Lower lobe of right lung (tissue), 2 donors: ENCODE data around the gene MYCBPAP. TPM values are rescaled to one million over a fixed set of nuclear protein-coding genes. Genes with fewer than 3 reads are reported as not detected.

Experiments
- ATAC-seq, 2 donors: fragments of 200-7000 bp; cut with Tn5 transposase; one replicate each; pipeline ENCODE4 v1.9.1; 2020 to 2022; ENCODE audit warnings: mild to moderate bottlenecking in 2 of 2, moderate library complexity in 2 of 2
- DNase-seq: peaks from one replicate; pipeline ENCODE4 v3.0.0-alpha.2; 2020
- H3K27ac ChIP-seq: fragments of 200-600 bp; one replicate; pipeline ENCODE4 v1.8.0; 2022
- H3K27me3 ChIP-seq: fragments of 200-600 bp; one replicate; pipeline ENCODE4 v1.8.0; 2022; ENCODE audit warnings: low read depth
- H3K36me3 ChIP-seq: fragments of 200-600 bp; one replicate; pipeline ENCODE4 v1.8.0; 2022; ENCODE audit warnings: mild to moderate bottlenecking
- H3K4me1 ChIP-seq: fragments of 200-600 bp; one replicate; pipeline ENCODE4 v1.8.0; 2022
- H3K4me3 ChIP-seq: fragments of 200-600 bp; one replicate; pipeline ENCODE4 v1.8.0; 2022; ENCODE audit warnings: mild to moderate bottlenecking
- H3K9me3 ChIP-seq: fragments of 200-600 bp; one replicate; pipeline ENCODE4 v1.8.0; 2022
- intact Hi-C: fragments of 100-400 bp; cut with DNase I; formaldehyde crosslinking; loops from one replicate; pipeline ENCODE4 v1.11.0; 2022
- total RNA-seq: library from RNA; stranded (reverse); fragmentation: NEBNext Ultra II Directional; extraction: Animal tissue kit (Norgen Biotek cat#: 25700); gene quantifications from one replicate; pipeline ENCODE4 v1.2.1, GENCODE V29; 2021
- TF ChIP-seq, protein P1 (sequence below): fragments of 200-600 bp; IDR thresholded peaks from one replicate; pipeline ENCODE4 v1.8.0; 2022; ENCODE audit warnings: antibody characterized with exemption, mild to moderate bottlenecking
- donor health status: DM: no; HTN: yes; CAD: no; lungs with severe emphysema.

Gene MYCBPAP
- total RNA-seq, 1 donor from 2014 or later: 3.8 TPM

DNA sequence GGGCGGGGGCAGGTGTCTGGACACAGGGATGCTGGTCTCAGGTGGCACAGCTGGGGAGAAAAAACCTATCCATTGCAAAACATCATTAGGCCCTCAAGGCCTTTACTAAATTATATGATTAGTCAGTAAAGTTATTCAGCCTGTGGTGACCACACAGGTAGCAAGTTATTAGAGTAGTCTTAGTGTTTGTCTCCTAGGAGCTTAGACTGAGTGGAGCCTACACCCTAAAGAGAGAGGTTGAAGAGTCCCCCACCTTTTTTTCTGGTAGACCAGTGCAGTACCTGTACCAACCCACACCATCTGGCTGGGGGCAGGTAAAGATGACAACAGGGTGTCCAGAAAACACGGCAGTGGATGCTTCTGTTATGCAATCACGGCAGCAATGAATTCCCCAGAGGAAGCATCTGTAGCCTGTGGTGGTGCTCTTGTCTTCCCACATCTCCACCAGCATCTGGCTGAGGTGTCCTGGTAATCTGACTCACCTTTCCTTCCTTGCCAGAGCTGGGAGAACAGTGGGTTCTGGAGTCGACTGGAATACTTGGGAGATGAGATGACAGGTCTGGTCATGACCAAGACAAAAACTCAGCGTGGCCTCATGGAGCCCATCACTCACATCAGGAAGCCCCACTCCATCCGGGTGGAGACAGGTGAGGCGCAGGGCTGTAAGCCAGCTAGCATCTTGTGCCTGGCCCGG, 11.0 kb downstream of the MYCBPAP start:
- no peak overlapping the region for H3K4me3 ChIP-seq
- DNase-seq (no peak), ATAC-seq (no peak)
- TF ChIP-seq, protein P1, sequence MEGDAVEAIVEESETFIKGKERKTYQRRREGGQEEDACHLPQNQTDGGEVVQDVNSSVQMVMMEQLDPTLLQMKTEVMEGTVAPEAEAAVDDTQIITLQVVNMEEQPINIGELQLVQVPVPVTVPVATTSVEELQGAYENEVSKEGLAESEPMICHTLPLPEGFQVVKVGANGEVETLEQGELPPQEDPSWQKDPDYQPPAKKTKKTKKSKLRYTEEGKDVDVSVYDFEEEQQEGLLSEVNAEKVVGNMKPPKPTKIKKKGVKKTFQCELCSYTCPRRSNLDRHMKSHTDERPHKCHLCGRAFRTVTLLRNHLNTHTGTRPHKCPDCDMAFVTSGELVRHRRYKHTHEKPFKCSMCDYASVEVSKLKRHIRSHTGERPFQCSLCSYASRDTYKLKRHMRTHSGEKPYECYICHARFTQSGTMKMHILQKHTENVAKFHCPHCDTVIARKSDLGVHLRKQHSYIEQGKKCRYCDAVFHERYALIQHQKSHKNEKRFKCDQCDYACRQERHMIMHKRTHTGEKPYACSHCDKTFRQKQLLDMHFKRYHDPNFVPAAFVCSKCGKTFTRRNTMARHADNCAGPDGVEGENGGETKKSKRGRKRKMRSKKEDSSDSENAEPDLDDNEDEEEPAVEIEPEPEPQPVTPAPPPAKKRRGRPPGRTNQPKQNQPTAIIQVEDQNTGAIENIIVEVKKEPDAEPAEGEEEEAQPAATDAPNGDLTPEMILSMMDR: no peak
- no peaks in the 10 kb centered on the region for H3K27me3 ChIP-seq
- intact Hi-C loops: no loop called here
- H3K9me3 ChIP-seq: no peaks in the 10 kb centered on the region
- no peak overlapping the region for H3K27ac ChIP-seq
- no peaks in the 10 kb centered on the region for H3K4me1 ChIP-seq
- no peaks in the 10 kb centered on the region for H3K36me3 ChIP-seq

DNA sequence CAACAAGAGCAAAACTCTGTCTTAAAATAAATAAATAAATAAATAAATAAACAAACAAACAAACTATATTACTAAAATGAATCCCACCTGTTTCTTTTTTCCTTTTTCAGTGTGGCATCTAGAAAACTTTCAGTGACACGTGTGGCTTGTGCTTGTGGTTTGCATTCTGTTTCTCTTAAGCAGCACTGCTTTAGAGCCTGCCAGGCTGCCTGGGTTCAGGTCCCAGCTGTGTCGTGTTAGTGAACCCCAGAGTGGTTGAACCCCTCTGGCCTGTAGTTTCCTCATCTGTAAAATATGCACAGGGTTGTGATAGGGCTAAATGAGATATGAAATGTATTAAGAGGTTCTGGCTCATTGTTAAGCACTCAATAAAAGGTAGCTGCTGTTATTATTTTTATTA, 12.2 kb downstream of the MYCBPAP start:
- intact Hi-C loops: no loop called here

GRCh38 chr17:50521514-50521913, 13.3 kb downstream of the MYCBPAP start:
- Histone ChIP-seq H3K4me3 (no peak overlapping the region), H3K27ac (no peak overlapping the region), H3K27me3 (no peaks in the 10 kb centered on the region), H3K9me3 (no peaks in the 10 kb centered on the region), H3K4me1 (no peaks in the 10 kb centered on the region), H3K36me3 (no peaks in the 10 kb centered on the region)
- DNase-seq (no peak), ATAC-seq (no peak)
- TF ChIP-seq, protein P1: no peak
- intact Hi-C loops: no loop called here

More for the DNA sequence above, 12.2 kb downstream of the MYCBPAP start:
- Histone ChIP-seq H3K27ac (no peak overlapping the region), H3K9me3 (no peaks in the 10 kb centered on the region), H3K4me3 (no peak overlapping the region), H3K27me3 (no peaks in the 10 kb centered on the region), H3K4me1 (no peaks in the 10 kb centered on the region), H3K36me3 (no peaks in the 10 kb centered on the region)
- TF ChIP-seq, protein P1: no peak
- ATAC-seq: no peak
- DNase-seq: no peak

- DNase-seq (no peak), ATAC-seq (no peak)
- H3K27me3 ChIP-seq: no peaks in the 10 kb centered on the region
- H3K9me3 ChIP-seq: no peaks in the 10 kb centered on the region
- TF ChIP-seq, protein P1: no peak
- H3K4me1 ChIP-seq: no peaks in the 10 kb centered on the region
- no peak overlapping the region for H3K4me3 ChIP-seq
- no peaks in the 10 kb centered on the region for H3K36me3 ChIP-seq
- H3K27ac ChIP-seq: no peak overlapping the region
- intact Hi-C loops: no loop called here
Observed at GRCh38 chr17:50522766-50523165, 14.5 kb downstream of the MYCBPAP start.

GRCh38 chr17:50523208-50523607, 15.0 kb downstream of the MYCBPAP start:
- no peak for DNase-seq
- no peak overlapping the region for H3K27ac ChIP-seq
- no peaks in the 10 kb centered on the region for H3K27me3 ChIP-seq
- H3K4me3 ChIP-seq: no peak overlapping the region
- no peaks in the 10 kb centered on the region for H3K9me3 ChIP-seq
- TF ChIP-seq, protein P1: no peak
- no peak for ATAC-seq
- H3K36me3 ChIP-seq: no peaks in the 10 kb centered on the region
- intact Hi-C loops: no loop called here
- H3K4me1 ChIP-seq: no peaks in the 10 kb centered on the region
